Stimulated activated CD4-positive, alpha-beta T cell treated with anti-CD3 and anti-CD28 coated beads, Interleukin-15, amount 100 ng/mL, for 24 hours (primary cell): ENCODE results near the gene SDR39U1.
"Not testable (repeated sequence)": the region's sequence is repeated elsewhere in the genome, so short reads cannot be mapped to it uniquely, and the experiment has no call there.

ENCODE experiments used
- DNase-seq: peaks from one replicate; pipeline ENCODE4 v3.0.0-alpha.2; 2020

Gene SDR39U1, protein sequence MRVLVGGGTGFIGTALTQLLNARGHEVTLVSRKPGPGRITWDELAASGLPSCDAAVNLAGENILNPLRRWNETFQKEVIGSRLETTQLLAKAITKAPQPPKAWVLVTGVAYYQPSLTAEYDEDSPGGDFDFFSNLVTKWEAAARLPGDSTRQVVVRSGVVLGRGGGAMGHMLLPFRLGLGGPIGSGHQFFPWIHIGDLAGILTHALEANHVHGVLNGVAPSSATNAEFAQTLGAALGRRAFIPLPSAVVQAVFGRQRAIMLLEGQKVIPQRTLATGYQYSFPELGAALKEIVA

DNA sequence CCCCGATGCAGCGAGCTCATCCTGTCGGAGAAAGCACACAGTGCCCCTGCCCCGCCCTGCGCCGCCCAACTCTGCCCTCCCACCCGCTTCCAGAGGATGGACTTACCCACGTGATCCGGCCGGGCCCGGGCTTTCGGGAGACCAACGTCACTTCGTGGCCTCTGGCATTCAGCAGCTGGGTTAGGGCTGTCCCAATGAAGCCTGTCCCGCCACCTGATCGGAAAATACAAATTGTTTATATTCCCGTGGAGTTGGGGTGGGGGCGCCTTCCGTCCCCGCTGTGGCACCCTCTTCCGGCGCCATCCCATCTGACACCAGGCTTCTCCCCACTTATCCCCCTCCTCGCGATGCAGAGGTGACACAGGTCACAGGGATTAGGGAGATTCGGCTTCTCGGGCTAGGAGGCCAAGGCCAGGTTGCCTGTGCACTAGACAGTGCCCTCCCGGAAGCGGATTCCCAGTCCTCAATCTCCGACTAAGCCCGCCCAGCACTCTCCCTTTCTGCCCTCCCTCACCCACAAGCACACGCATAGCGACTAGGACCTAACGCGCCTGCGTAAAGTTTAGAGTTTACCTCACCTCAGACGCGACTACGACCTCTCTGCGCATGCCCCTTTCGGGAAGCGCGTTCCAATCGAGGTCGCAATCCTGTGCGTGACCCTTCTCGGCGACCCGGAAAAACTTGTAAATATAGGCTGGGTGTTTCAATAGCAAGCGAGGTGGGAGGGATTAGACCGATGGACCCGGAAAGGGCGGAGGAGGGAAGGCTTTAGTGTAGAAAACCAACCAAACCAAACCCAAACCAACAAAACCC lies at the start of gene SDR39U1:
TSS of gene SDR39U1 (minus strand) at position 537 of the 813 bp plus-strand sequence. CDS start at position 530, 7 bp downstream.
- DNase-seq = peak; percentile 97

DNA sequence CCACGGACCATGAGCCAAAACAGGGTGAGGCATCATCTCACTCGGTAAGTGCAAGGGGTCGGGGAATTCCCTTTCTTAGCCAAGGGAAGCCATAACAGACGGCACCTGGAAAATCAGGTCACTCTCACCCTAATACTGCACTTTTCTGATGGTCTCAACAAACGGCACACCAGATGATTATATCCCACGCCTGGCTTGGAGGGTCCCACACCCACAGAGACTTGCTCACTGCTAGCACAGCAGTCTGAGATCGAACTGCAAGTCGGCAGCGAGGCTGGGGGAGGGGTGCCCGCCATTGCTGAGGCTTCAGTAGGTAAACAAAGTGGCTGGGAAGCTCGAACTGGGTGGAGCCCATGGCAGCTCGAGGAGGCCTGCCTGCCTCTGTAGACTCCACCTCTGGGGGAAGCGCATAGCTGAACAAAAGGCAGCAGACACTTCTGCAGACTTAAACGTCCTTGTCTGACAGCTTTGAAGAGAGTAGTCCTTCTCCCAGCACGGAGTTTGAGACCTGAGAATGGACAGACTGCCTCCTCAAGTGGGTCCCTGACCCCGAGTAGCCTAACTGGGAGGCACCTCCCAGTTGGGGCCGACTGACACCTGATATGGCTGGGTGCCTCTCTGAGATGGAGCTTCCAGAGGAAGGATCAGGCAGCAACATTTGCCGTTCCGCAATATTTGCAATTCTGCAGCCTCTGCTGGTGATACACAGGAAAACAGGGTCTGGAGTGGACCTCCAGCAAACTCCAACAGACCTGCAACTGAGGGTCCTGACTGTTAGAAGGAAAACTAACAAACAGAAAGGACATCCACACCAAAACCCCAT lies 49.2 kb upstream of the SDR39U1 start:
- DNase-seq = not testable (repeated sequence)

DNA sequence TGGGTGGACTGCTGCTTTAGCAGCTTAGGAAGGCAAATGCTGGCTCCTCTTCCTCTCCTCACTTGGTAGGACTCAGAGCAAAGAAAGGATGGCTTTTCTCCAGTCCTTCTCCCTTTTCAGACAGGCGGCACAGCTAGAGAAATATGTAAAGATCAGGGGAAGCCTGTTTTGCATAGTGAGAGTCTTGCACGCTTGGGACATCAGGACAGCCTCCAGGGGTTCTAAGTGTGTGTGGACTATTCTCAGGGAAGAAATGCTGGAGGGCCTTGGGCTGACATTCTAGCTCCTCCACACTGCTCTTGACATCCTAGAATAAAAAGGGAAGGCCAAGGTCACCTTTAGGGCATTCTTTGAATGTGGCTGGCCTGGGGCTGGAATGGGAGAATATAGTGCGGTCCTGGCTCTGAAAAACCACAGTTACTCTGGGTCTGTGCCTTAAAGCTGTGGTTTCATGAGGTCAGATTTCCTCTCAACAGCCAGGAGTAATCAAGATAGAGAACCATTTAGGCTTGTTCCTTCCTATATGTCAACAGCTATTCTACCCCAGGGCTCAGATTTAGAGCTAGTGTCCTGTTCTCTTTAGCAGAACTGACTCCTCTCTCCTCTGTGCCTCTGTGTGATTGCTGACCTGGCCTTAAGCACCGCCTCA lies 41.2 kb upstream of the SDR39U1 start:
- DNase-seq = no peak

DNA sequence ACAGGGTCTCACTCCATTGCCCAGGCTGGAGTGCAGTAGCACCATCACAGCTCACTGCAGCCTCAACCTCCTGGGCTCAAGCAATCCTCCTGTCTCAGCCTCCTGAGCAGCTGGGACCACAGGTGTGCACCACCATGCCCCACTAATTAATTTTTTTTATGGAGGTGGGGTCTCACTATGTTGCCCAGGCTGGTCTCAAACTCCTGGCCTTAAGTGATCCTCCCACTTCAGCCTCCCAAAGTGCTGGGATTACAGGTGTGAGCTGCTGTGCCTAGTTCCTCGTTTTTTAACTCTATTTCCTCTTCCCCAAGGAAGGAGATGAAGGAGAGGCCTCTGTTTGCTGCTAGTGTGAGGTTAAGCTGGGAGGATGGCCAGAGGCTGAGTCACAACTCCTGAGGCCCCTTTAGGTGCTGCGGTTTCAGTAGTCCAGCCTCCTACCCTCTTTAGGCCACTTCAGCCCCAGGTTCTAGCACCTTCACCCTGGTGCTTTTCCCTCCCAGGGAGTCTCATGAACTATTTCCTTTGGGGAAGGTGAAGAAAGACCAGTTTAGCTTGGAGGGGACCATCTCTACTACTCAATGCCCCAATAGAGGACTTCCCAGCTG lies 40.2 kb upstream of the SDR39U1 start:
- not testable (repeated sequence) for DNase-seq

DNA sequence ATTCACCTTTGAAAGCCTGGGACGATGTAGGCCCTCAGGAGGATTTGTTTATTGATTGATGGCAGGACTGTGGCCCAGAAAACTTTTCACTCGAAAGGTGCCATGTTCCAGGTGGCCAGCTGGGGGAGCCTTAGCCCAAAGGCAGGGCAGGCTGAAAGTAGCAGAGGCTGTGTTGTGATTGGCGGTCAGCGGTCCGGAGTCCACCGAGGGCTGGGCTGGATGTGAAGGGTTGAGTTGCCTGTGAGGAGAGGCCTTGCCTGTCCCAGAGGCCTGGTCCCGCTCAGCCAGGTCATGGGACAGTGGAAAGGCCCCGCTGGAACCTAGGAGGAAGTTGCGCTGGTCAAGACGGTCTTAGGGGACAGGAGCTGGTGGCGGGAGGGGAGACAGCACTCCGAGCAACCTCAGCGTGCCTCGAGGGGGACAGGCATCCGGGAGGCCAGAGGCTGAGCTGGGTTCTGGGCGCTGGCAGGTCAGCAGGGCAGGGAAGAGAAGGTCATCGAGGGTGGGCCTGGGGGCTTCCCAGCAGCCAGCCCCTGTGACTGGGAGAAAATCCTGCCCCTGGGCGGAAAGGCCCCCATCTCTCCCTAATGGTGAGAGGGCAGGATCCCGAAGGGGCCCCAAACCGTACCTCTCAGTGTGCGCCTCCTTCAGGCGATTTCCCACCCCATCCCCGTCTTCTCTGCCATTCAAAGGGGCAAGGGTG lies 39.2 kb upstream of the SDR39U1 start:
- peak; percentile 71 for DNase-seq

DNA sequence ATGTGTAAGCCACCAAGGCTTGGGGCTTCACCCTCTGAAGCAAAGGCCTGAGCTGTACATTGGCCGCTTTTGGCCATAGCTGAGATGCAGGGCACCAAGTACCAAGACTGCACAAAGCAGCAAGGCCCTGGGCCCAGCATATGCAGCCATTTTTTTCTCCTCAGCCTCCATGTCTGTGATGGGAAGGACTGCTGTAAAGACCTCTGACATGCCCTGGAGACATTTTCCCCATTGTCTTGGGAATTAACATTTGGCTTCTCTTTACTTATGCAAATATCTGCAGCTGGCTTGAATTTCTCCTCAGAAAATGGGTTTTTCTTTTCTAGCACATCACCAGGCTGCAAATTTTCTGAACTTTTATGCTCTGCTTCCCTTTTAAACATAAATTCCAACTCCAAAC lies 37.4 kb upstream of the SDR39U1 start:
- DNase-seq = not testable (repeated sequence)

DNA sequence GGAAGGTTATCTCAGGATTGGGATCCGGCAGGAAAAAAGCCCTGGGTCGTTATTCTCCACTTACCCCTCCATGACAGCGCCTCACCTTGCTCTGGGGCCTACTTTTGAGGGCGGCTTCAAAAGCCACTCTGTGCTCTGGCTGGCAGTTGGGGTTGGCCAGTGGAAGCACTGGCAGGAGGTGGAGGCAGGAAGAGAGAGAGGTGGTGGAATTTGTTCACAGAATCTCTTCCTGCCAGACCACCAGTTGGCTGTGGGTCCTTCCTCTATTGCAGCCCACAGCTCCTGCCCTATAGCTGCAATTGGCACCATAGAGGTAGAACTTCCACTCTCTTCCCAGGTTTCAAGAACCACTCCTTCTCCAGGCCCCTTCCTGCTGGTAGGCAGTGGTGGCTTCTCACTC lies 32.7 kb upstream of the SDR39U1 start:
- DNase-seq = no peak

DNA sequence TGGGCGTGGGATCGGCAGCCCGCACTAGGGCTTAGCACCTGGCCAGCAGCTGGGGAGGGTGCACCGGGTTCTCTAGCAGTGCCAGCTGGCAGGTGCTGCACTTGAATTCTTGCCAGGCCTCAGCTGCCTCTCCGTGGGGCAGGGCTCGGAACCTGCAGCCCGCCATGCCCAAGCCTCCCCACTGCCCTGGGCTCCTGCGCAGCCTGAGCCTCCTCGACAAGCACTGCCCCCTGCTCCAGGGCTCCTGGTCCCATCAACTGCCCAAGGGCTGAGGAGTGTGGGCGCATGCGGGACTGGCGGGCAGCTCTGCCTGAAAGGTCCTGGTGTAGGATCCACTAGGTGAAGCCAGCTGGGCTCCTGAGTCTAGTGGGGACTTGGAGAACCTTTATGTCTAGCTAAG lies 30.6 kb upstream of the SDR39U1 start:
- DNase-seq = no peak

DNA sequence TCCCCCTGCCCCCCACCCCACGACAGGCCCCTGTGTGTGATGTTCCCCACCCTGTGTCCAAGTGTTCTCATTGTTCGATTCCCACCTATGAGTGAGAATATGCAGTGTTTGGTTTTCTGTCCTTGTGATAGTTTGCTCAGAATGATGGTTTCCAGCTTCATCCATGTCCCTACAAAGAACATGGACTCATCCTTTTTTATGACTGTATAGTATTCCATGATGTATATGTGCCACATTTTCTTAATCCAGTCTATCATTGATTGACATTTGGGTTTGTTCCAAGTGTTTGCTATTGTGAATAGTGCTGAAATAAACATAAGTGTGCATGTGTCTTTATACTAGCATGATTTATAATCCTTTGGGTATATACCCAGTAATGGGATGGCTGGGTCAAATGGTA lies 27.9 kb upstream of the SDR39U1 start:
- not testable (repeated sequence) for DNase-seq

DNA sequence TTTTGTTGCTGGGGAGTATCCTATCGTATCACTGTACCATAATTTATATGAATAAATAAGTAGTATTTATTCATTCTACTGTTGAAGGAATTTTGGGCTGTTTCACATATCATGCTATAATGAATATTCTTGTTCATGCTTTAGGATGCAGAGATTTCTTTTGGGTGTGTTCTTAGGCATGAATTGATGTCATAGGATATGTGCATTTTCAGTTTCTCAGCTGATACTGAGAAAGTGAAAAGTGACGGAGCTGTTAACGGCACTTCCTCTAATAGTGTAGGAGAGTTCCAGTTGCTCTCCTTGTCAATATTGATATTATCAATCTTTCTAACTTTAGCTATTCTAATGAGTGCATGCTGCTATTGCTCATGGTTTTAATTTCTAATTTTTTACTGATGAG lies 23.2 kb upstream of the SDR39U1 start:
- no peak for DNase-seq

DNA sequence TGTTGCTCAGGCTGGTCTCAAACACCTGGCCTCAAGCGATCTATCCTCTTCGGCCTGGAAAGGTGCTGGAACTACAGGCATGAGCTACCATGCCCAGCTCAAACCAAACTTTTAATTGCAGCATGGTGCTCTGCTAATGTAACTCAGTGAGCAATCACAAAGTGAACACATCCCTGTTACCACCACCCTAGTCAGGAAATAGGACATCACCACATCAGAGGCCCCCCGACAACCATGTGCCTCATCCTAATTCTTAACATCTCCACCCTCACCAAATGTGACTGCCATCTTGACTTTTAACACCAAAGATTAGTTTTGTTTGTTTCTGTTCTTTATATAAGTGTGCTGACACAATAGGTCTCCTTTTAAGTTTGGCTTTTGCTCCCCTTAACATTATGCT lies 22.8 kb upstream of the SDR39U1 start:
- DNase-seq = no peak

DNA sequence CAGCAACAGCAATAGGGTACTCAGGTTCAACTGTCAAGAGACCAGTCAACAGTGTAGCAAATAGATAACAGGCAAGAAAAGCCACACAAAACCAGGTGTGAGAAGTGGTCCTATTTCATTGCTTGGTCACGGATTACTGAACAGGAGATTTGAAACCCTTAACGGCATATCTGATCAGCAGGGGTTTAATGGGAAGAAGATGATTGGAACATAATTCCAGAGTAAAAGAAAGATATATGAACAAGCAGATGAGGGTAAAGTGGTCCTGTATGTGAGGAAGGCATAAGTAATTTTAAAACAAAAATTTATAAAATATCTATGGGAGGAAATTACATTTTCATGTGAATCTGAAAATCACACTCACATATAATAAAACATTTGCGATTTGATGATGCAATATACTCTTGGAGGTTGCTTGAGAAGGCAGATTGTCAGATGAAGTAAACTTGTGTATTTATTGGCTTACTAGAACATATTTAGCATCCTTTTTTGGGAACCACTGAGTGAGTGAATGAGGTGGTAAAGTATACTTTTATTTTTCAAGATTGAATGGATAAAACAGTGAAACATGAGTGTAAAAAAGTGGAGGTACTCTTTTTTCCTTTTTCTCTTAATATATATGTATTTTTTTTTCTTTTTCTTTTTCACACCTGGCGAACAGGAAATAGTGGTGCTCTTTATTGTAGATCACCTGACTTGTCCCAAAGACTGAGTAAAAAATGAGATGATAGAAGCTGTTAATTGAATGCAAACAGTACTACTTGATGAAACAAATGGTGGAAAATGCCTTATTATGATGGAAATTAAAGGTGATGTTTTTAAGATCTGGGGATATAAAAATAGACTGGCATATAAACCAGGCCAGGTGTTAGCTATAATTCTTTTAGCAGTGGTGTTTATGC lies 21.6 kb upstream of the SDR39U1 start:
- DNase-seq = no peak

DNA sequence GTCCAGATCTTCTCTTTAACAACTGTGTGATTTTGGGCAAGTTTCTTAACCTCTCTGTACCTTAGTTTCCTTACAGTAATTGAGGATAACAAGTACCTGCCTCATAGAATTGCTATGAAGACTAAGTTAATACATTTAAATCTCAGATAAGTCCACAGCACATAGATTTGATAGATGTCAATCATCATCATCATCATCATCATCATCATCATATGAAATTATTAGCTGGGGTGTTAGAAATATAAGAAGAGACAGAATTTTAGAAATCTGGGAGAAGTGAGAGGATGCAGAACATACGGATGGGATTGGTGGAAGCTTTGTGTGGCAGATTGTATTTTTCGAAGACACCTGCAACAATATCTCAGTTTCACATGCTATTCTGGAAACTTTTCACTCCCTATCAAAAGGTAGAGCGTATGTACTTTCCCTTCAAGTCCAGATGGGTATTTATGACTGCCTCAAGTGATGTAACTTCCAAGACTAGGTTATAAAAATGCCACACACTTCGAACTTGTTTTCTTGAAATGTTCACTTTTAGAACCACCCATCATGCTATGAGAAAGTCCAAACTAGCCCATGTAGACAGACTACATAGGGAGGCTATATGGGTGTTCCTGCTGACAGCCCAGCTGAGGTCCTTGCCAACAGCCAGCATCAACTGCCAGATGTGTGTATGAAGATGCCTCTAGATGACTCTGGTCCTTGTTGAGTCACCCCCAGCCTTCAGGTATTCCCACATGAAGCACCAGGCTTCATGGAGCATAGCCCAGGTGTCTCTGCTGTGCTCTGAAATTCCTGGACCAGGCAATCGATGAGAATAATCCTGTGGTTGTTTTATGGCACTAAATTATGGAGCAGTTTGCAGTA lies 20.7 kb upstream of the SDR39U1 start:
- no peak for DNase-seq

DNA sequence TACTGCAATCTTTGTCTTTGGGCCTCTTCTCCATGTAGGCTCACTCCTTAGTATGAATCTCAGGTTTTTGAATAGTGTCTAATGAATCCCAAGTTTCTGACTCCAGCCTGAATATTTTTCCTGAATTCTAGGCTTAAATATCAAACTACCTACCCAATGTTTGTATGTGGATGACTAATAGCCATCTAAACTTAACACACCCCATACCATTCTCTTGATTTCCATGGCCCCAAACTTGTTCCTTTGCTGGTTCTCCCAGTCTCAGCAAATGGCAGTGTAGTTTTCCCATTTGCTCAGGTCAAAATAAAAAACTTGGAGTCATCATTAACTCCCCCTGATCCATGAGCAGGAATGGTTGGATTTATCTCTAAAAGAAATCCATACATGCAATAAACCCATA lies 18.8 kb upstream of the SDR39U1 start:
- DNase-seq = no peak

DNA sequence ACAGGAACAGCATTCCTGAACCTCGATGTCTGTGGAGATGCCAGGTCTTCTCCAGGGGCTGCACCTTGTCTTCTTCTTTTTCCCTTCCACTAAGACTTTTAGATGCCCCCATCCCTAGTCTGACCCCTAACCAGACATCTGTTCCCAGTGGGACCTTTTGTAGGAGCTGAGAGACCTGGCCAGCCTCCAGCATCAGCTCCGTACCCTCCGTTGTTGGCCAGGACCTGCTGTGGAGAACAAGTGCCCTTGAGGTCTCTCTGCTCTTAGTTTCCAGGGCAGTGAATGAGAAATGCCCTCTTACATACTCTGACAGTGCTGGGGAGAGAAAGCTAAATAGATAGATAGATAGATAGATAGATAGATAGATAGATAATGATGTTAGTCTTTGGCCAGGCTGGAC lies 16.8 kb upstream of the SDR39U1 start:
- no peak for DNase-seq

DNA sequence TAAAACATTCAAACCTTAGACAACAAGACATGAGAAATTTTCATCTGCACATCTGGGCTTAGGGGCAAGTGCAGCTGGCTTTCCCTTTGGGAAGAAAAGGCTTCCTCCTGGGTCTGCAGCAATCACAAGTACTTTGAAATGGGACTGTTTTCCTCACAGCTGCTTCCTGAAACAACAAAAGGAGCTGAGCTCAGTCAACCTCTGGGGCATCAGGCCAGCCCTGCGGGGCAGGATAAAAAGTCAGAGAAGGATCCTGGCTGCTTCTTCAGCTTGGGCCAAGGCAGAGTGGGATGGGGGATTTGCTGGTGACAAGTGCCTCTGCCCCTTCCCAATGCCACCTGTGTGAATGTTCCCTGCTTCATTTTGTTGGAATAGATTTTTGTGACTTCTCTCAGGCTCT lies 16.2 kb upstream of the SDR39U1 start:
- DNase-seq = no peak

DNA sequence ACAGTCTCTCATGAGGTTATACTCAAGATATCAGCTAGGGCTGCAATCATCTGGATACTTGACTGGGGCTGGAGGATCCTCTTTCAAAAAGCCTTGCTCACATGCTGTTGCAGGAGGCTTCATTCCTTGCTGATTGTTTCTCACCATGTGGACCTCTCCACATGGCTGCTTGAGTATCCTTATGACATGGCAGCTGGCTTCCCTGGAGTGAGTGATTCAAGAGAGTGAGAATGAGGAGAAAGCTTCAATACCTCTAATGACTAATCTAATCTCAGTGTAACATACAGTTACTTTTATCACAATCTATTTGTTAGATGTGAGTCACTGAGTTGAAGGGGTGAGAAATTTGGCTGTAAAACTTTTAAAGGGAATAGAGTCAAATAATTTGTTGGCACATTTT lies 14.4 kb upstream of the SDR39U1 start:
- no peak for DNase-seq

DNA sequence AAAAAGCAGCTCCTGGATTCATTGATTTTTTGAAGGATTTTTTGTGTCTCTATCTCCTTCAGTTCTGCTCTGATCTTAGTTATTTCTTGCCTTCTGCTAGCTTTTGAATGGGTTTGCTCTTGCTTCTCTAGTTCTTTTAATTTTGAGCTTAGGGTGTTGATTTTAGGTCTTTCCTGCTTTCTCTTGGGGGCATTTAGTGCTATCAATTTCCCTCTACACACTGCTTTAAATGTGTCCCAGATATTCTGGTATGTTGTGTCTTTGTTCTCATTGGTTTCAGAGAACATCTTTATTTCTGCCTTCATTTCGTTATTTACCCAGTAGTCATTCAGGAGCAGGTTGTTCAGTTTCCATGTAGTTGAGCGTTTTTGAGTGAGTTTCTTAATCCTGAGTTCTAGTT lies 8.3 kb upstream of the SDR39U1 start:
- DNase-seq = not testable (repeated sequence)

DNA sequence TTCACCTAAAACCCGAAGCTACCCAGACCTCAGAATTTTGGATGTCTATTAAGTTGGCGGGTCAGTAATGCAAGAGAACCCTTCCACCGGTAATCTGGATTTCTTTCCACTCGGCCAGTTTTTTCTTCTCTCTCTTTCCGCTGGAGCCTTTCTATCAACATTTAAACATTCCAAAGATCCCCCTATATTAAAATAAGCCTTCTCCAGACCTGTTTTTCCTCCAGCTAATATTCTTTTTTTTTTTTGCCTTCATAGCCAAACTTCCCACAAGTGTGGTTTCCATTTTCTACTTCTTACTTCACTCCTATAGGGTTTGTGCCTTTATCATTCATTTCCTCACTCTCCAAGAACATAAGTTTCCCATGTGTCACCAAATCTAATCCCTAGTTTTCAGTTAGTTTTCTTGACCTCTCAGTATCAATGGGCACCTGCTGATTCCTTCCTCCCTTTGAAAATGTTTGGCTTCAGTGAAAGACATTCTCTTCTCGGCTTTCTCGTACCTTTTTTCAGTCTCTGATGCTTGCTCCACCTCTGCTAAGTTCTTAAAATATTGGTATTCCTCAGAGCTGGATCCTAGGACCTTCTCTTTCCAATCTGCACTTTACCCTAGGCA lies 583 bp upstream of the SDR39U1 start:
- no peak for DNase-seq
